ENCODE results near the gene VPS13D. TPM values are rescaled to one million over a fixed set of nuclear protein-coding genes. Genes with fewer than 3 reads are reported as not detected.

Gene VPS13D
- total and polyA plus RNA-seq, 2 of the 4 experiments (the other 2 are of a cell fraction), result 9.0 to 16.3 TPM

DNA sequence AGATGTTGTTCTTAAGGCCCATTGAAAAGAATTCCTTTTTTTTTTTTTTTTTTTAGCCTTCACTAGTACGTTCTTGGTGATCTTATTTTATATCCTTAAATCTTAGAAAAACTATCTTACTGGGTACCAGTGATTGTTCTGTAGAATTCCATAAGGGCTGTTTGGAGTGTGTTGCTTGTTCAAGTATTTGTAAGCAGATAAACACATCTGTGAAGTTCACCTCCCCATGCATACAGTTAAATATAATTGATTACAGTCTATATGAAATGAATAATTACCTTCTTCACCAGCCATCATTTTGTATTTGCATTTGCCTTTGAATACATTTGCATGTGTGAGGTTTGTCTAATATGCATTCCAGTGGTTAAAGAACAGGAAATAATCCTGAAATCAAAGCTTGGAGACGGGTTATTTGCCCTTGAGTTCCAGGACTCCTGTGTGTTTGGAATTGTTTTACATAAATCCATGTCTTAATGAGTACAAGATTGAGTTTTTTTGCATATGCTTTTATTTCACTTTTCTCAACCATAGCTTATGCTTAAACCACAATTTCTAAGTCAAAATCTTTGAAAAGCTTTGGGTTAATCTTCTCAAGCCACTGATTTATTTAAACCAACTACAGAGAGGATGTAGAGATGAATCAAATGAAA is 73.1 kb downstream of the VPS13D start:
- H2BK120ac ChIP-seq (ENCODE audit: low read depth, low read length), result no peak overlapping the region
- peaks cover 25% of the 10 kb centered on the region for H4K20me1 ChIP-seq (ENCODE audit: insufficient read depth, low read length)
- no peak overlapping the region for H2AK5ac ChIP-seq (ENCODE audit: low read depth, low read length)
- H2BK20ac ChIP-seq (ENCODE audit: low read depth, low read length), result no peak overlapping the region
- H3K79me1 ChIP-seq (ENCODE audit: low read depth in 1 of 2, low read length in 2 of 2), result peaks cover 0 to 6% of the 10 kb centered on the region in 2 experiments; a peak in 2 of 4 replicates
- H3K27ac ChIP-seq (ENCODE audit: insufficient read depth, low read length), result no peak overlapping the region
- no peak overlapping the region for H4K8ac ChIP-seq (ENCODE audit: low read depth in 2 of 2, low read length in 2 of 2)
- no peak overlapping the region for H3K14ac ChIP-seq (replicated peaks; ENCODE audit: low read depth, low read length)
- TF ChIP-seq, protein P1, sequence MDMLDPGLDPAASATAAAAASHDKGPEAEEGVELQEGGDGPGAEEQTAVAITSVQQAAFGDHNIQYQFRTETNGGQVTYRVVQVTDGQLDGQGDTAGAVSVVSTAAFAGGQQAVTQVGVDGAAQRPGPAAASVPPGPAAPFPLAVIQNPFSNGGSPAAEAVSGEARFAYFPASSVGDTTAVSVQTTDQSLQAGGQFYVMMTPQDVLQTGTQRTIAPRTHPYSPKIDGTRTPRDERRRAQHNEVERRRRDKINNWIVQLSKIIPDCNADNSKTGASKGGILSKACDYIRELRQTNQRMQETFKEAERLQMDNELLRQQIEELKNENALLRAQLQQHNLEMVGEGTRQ (IDR thresholded peaks at IDR 0.05; ENCODE audit: low read depth, low read length), result no peak
- no peak for TF ChIP-seq MAFK (IDR thresholded peaks at IDR 0.05; ENCODE audit: low read depth, low read length)
- TF ChIP-seq, protein P2, sequence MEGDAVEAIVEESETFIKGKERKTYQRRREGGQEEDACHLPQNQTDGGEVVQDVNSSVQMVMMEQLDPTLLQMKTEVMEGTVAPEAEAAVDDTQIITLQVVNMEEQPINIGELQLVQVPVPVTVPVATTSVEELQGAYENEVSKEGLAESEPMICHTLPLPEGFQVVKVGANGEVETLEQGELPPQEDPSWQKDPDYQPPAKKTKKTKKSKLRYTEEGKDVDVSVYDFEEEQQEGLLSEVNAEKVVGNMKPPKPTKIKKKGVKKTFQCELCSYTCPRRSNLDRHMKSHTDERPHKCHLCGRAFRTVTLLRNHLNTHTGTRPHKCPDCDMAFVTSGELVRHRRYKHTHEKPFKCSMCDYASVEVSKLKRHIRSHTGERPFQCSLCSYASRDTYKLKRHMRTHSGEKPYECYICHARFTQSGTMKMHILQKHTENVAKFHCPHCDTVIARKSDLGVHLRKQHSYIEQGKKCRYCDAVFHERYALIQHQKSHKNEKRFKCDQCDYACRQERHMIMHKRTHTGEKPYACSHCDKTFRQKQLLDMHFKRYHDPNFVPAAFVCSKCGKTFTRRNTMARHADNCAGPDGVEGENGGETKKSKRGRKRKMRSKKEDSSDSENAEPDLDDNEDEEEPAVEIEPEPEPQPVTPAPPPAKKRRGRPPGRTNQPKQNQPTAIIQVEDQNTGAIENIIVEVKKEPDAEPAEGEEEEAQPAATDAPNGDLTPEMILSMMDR (conservative IDR thresholded peaks at IDR 0.05; ENCODE audit: low read depth, low read length), result no peak
- TF ChIP-seq, protein P3, sequence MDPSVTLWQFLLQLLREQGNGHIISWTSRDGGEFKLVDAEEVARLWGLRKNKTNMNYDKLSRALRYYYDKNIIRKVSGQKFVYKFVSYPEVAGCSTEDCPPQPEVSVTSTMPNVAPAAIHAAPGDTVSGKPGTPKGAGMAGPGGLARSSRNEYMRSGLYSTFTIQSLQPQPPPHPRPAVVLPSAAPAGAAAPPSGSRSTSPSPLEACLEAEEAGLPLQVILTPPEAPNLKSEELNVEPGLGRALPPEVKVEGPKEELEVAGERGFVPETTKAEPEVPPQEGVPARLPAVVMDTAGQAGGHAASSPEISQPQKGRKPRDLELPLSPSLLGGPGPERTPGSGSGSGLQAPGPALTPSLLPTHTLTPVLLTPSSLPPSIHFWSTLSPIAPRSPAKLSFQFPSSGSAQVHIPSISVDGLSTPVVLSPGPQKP (IDR thresholded peaks at IDR 0.05; ENCODE audit: borderline replicate concordance, low read depth, low read length), result no peak
- no peak for TF ChIP-seq FOS (IDR thresholded peaks at IDR 0.05; ENCODE audit: low read depth, low read length)
- TF ChIP-seq POLR2A (IDR thresholded peaks at IDR 0.05; ENCODE audit: low read depth, low read length), result no peak
- no peak for TF ChIP-seq RFX5 (IDR thresholded peaks at IDR 0.05; ENCODE audit: low read depth, low read length)
- no peak for TF ChIP-seq NFE2L2 (IDR thresholded peaks at IDR 0.05; ENCODE audit: low read depth, low read length)
- TF ChIP-seq CHD1 (IDR thresholded peaks at IDR 0.05; ENCODE audit: low read depth, low read length), result no peak
- TF ChIP-seq RAD21 (IDR thresholded peaks at IDR 0.05; ENCODE audit: low read length), result no peak
- no peak for TF ChIP-seq SMC3 (IDR thresholded peaks at IDR 0.05; ENCODE audit: low read depth, low read length)
- no peak for TF ChIP-seq BHLHE40 (IDR thresholded peaks at IDR 0.05; ENCODE audit: low read depth, low read length)
- no peak for TF ChIP-seq RCOR1 (IDR thresholded peaks at IDR 0.05; ENCODE audit: insufficient replicate concordance, low read length)
- no peak for TF ChIP-seq MAZ (IDR thresholded peaks at IDR 0.05; ENCODE audit: borderline replicate concordance, low read depth, low read length)
- TF ChIP-seq MXI1 (IDR thresholded peaks at IDR 0.05; ENCODE audit: borderline replicate concordance, low read depth, low read length), result no peak
- no peak for TF ChIP-seq CEBPB (IDR thresholded peaks at IDR 0.05; ENCODE audit: low read depth, low read length)
- H3K18ac ChIP-seq (ENCODE audit: low read depth, low read length), result no peak overlapping the region
- ChIA-PET CTCF (interaction anchor here (1.0 kb wide), 1 partner anchor 11 kb away, joined by 3 read pairs; no protein-coding TSS in a partner anchor), POLR2A (ENCODE audit: unreplicated experiment) (no interaction called here)
- peaks cover 4% of the 10 kb centered on the region for H3K9me3 ChIP-seq (ENCODE audit: control insufficient read depth, insufficient read depth, low read length)
- no peak overlapping the region for H3K56ac ChIP-seq (ENCODE audit: extremely low read depth, insufficient read depth, low read length)
- peaks cover 2% of the 10 kb centered on the region for H3K4me1 ChIP-seq (ENCODE audit: control insufficient read depth, insufficient read depth, low read length)
- H4K91ac ChIP-seq (ENCODE audit: insufficient read depth, low read depth, low read length), result no peak overlapping the region
- H4K5ac ChIP-seq (ENCODE audit: low read depth, low read length), result no peak overlapping the region
- H3K4me2 ChIP-seq (ENCODE audit: low read depth, low read length), result peak overlapping the region; percentile 46; the same call in 1 of the 2 replicates
- ATAC-seq (ENCODE audit: low read depth) (peak; percentile 81), DNase-seq (peak; percentile 49)
- H2BK15ac ChIP-seq (ENCODE audit: low read depth, low read length), result no peak overlapping the region
- H2AK9ac ChIP-seq (replicated peaks; ENCODE audit: low read depth, low read length, poor library complexity), result no peak overlapping the region
- no peak overlapping the region for H3K9ac ChIP-seq (ENCODE audit: low read depth, low read length)
- H3K9me1 ChIP-seq (ENCODE audit: insufficient read depth, low read length), result peaks cover 4% of the 10 kb centered on the region; the same call in 1 of the 2 replicates
- no peak overlapping the region for H2BK5ac ChIP-seq (ENCODE audit: low read depth, low read length, poor library complexity, severe bottlenecking)
- no peak overlapping the region for H2AFZ ChIP-seq (replicated peaks; ENCODE audit: low read length, poor library complexity)
- H3K4ac ChIP-seq (ENCODE audit: low read depth, low read length), result no peak overlapping the region
- dilution Hi-C loops (cut with HindIII; ENCODE audit: low sequenced_read_pairs, unreplicated experiment), result no loop called here
- in situ Hi-C loops (cut with MboI; ENCODE audit: low sequenced_read_pairs), result no loop called here
- H3K27me3 ChIP-seq (ENCODE audit: control insufficient read depth, insufficient read depth, low read length), result peaks cover 3% of the 10 kb centered on the region; the same call in 1 of the 2 replicates
- peaks cover 33% of the 10 kb centered on the region for H3K36me3 ChIP-seq (ENCODE audit: control insufficient read depth, insufficient read depth, low read length)
- intact Hi-C loops (cut with micrococcal nuclease), result no loop called here
- no peak overlapping the region for H3K23ac ChIP-seq (ENCODE audit: low read depth, low read length)
- no TSS peak for BruUV-seq (replicated peaks)
- no CpG with 5 or more reads among the region's 2 CpGs for WGBS, 2 experiments (ENCODE audit: extremely low coverage in 2 of 2, insufficient read length in 1 of 2)
- H3K4me3 ChIP-seq (ENCODE audit: insufficient read depth, low read depth, low read length), result no peak overlapping the region
